NCI-H2227 treated with DMSO at 0.1 percent for 48 hours (cell line): ENCODE results near the gene SERPINB11.
"Not testable (repeated sequence)": the region's sequence is repeated elsewhere in the genome, so short reads cannot be mapped to it uniquely, and the experiment has no call there.

ENCODE experiments used
- DNase-seq: peaks from one replicate; lab custom pipeline; 2025; lab: John Stamatoyannopoulos, UW

Gene SERPINB11

GRCh38 chr18:63702660-63703059 is at the start of gene SERPINB11:
SERPINB11 (plus strand) TSS chr18:63702960; CDS start chr18:63710194, 7,234 bp downstream.
- DNase-seq: no peak

DNA sequence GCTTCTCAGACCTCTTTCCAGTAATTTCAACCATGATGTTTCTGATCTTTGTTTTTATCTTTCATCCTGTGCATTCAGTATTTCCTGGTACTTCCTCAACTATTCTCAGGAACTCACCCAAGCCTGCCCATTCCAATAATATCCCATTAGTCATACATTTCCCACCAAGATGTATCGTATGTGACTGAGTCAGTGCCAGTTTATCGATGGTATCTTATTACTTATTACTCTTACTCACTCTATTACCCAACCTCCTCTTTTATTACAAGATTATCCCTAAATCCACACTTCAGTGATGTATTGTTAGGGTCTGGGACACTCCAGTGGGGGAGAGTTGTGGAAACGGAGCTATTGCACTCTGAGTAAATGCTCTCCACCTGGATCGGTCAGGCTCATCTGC is 43.8 kb upstream of the SERPINB11 start:
- not testable (repeated sequence) for DNase-seq

DNA sequence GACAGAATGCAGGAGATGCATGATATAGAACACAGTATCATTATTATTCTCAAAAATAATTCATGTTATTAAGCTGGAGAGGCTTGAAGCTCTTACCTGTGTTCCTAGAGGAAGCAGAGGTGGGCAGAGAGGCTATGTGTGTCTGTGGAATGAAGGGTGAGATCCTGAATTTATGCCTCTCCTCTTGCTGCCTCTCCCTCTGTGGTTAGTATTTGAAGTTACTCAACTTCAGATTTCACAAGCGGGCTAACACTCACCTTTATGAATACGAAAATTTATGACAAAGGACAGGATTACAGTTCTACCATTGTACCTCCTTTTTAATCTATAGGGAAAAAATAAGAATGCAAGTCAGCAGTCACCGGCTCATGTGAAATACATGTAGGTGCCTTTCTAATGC is 41.0 kb upstream of the SERPINB11 start, which contains the start of gene SERPINB3:
TSS of gene SERPINB3 (minus strand) at position 144 of the 400 bp plus-strand sequence. CDS start 677 bp downstream, outside the sequence.
- not testable (repeated sequence) for DNase-seq

GRCh38 chr18:63664571-63664970 is 38.2 kb upstream of the SERPINB11 start:
- DNase-seq: no peak

- DNase-seq: peak; percentile 5
Measured at GRCh38 chr18:63676526-63677323, 26.0 kb upstream of the SERPINB11 start.

DNA sequence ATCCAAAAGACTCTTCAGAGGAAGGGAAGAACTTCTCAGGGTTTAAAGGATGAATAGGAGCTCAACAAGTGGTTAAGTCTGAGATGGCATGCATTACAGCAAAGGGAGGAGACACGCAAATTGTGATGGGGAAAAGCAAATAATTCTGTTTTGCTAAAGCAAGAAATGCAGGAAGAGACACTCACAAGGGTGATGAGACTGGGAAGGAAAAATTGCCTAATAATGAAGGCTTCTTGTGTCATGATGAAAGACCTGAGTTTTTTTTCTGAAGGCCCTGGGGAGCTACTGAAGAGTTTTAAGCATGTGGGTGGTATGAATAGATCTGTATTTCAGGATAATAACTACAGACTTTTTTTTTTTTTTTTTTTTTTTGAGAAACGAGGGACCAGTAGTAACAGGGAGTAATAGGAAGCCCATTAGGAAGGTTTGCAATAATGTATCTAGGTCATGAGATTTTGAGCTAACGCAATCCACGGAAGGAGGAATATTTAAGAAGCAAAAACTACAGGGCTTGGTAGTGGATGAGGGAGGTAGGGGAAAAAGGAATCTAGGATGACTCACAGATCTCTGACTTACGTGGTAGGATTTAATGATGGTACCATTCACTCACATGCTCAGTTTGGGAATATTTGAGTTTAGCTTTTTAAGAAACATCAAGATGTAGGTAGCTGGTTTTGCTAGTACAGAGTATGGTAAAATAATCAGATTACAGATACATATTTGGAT is 25.1 kb upstream of the SERPINB11 start:
- DNase-seq: peak; percentile 11

- DNase-seq: no peak
Measured at GRCh38 chr18:63679820-63680606, 22.7 kb upstream of the SERPINB11 start.

DNA sequence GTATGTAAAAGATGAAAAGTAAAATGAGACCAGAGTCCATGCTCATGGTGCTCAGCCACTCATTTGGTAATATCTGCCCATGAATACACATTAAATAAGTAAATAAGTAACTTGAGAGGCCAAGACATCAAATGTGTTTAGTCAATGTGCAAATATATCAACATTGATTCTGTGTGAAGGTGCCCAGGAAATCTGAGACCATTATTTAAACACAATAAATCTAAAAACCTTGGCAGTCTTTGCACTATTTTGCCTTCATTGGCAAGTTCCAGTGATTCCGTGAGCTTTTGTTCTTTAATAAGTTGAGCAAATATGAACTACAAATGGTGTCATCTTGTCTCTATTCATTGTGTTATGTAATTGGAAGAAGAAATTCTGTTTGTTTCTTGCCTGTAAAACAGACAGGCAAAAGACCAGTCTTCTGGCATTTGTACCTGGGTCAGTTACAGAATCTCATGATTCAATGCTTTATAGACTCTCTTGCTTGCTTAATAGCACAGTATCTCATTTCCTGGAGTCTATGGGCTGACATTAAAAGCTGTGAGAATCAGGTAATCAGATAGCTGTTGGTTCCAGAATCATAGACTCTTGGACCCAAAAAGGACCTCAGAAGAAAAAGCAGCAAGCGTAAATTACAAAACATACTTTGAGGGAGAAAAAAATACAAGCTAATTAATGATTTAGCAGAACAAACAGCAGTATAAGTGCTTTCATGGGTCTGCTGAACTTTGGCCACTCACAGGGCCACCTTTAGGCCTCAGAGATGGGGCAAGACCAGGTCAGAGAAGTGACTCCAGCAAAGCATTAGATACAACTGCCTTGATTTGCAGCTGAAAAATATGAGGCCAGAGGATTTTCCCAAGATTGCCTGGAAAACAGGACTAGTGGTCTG is 21.1 kb upstream of the SERPINB11 start:
- DNase-seq: no peak

GRCh38 chr18:63683152-63683551 is 19.6 kb upstream of the SERPINB11 start:
- no peak for DNase-seq

DNA sequence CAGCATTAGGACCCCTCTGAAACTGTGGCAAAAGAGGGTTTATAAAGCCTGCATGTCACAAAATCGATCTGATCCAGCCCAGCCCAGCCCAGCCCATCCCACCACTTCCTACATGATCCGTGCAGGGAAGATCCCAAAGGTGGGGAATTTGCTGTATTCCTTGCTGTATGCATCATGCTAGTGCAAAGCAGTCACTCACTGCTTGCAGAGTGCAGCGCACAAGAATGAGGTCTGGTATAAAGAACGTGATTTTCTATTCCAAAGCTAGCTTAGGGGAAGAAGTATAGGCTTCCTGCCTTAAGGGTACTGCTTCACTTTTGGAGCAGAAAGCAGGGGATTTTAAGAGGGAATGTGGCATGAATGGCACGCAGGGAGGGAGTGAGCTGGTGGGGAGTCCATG is 18.9 kb upstream of the SERPINB11 start:
- no peak for DNase-seq

DNA sequence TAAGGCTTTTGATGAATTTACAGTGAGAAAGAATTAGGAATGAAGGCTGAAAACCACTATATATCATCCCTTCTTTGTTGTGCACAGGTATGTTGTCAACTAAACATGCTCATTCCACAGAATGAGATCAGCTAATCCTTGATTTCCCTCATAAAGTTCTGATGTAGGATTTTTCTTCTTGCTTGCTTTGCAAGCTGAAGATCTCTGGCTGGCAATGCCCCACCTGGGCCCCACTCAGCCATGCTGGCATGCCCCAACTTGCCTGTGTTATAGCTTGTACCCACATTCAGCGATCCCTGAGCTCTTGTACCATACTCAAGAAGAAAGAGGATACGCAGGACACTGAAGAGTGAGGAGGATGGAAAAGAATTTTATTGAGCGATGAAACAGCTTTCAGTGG is 18.0 kb upstream of the SERPINB11 start:
- no peak for DNase-seq

DNA sequence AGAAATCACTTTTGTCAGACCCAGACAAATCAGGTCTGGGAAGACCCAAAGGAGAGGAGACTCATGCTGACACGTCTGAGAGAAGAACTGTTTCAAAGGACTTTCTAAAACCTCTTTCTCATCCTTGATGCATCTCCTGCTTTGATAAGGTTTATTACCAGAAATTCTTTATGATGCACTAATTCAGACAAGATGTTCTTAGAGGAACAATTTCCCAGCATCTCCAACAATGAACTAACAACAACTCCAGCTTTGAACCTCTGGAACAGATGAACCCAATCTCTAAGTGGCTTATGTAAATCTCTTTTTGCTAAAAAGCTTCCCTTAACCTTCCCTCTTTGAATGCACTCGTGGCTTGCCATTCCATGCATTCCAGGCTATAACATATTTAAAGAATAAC is 15.9 kb upstream of the SERPINB11 start:
- no peak for DNase-seq

- DNase-seq: no peak
Measured at GRCh38 chr18:63689064-63689463, 13.7 kb upstream of the SERPINB11 start.

- no peak for DNase-seq
Measured at GRCh38 chr18:63697097-63697660, 5.6 kb upstream of the SERPINB11 start.

DNA sequence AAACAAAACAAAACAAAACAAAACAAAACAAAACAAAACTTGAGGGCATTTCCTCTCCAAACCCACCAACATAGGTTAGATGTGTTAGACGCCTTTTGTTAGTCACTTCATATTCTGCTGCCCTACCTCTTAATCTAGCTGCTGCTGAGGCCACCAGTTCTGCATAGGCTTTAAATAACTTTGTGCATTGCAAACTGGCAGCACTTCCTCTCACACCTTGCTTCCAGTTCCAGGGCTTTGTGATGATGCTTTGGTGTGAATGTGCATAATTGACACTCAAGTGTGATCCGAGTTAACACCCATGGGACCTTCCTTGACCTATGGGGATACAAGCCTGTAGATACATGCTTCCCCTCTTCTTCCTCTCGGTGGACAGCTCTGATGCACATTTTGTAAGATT is 2.3 kb upstream of the SERPINB11 start:
- no peak for DNase-seq

DNA sequence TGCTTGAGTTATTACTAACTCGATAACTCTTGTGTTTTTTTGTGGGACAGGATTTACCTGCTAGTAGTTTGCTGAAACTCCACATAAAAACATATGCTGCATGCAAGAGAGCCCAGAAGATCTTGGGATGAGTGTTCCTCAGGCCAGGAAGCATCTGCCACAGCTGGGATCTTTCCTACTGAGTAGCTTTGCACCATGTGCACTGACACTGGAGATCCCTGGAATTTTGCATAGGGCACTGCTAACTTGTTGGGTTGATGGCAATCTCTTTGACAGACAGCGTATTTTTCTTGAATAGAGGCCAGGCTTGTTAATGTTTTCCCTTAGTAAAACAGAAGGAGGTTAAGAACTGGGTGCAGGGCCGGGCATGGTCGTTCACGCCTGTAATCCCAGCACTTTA is 808 bp upstream of the SERPINB11 start:
- DNase-seq: no peak

DNA sequence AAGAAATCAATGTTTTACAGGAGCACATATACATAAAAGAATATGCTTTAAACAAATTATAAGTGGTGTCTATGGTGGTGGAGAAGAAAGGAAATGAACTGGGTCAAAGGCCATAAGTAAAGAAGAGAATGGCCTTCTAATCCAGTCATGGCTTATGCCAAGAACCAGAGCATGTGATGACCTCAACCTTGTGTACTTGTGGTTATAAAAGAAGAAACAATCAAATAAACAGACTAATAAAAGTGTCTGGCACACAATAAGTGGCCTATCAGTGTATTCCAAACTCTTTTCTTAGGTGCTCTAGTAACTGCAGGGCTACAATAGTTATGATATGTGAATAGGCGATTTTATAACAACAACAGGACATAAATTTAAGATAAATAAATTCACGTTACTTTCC is 2.6 kb downstream of the SERPINB11 start:
- DNase-seq: no peak

DNA sequence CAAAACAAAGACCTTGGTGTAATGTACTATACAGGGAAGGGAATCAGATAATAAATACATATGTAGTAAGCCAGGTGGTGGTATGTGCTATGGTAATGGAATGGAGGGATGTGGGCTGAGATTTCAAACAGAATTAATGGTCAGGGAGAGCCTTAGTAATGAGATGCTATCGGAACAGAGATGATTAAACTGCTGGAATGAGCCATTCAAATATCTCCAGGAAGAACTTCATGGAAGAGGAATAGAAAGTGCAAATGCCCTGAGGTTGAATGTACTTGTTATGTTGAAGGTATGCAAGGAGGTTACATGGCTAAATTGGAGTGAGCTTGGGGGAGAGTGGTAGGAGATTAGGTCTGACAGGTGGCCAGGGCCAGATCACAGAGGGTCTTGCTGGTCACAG is 5.1 kb downstream of the SERPINB11 start:
- no peak for DNase-seq

DNA sequence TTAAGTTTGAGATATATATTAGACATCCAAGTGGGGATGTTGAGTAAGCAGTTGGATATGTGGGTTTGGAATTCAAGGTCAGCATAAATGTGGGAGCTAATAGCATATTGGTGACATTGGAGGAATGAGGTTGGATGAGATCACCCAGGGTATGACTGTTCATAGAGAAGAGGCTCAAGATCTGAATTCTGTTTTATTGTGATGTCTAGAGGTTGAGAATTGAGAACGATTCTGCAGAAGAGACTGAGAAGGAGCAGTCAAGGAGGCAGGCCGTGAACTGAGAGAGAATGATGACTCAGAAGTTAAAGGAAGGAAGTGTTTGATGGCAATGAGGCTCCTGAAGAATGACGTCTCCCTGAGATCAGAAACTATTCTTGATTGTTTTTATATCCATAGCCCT is 5.9 kb downstream of the SERPINB11 start:
- DNase-seq: no peak

DNA sequence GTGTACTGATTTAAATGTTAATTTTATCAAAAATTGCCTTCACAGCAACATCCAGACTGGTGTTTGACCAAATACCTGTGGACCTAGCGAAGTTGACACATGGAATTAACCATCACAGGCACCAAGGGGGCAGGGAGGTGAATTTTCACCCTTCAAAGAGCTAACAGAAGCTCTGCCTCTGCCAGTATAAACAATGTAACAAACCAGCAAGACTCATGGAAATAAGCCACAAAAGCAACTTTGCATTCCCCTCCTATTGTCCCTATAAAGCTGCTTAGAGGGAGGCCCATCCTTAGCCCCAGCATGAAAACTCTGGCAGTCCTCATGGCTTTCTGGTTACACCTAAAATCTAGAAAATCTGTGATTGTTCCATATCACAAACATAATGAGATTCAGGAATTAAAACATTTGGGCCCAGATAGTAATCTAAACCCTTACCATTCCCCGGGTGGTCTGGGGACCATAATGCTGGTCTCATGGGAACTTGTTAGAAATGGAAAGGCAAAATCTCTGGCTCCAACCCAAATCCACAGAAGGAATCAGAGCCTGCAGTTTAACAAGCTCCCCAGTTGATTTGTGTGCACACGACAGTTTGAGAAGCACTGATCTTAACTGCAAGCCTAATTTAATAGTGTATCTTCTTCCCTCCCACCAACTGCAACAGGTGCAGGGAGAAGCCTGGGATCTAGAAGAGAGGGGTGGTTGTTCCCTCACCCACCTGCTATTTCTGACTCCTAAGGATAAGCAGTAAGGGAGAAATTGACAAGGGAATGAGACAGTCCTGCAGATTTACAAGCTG is 23.1 kb downstream of the SERPINB11 start:
- DNase-seq: no peak
